Stimulated activated CD4-positive, alpha-beta T cell treated with anti-CD3 and anti-CD28 coated beads, Interleukin-12 subunit alpha, Interleukin-12 subunit beta, amount 100 ng/mL, for 48 hours (primary cell): ENCODE measurements around the gene DENND2A.
"Not testable (repeated sequence)": the region's sequence is repeated elsewhere in the genome, so short reads cannot be mapped to it uniquely, and the experiment has no call there.

Experiments used
- DNase-seq, 3 donors: peaks; one replicate each; pipeline ENCODE4 v3.0.0-alpha.2; 2020; ENCODE audit warnings: low read depth in 2 of 3, low spot score in 1 of 3

DENND2A gene

GRCh38 chr7:140673063-140673773, 32.6 kb upstream of the DENND2A start:
- peak; percentile 15 to 46 (median 27) for DNase-seq

- DNase-seq, result peak; percentile 35 to 55 (median 45)
These were observed 31.9 kb upstream of the DENND2A start, which contains the start of gene ADCK2 for GRCh38 chr7:140672382-140673062. ADCK2 (plus strand) TSS chr7:140672945; CDS start chr7:140673331, 386 bp downstream.

- no peak for DNase-seq
These were observed 31.4 kb upstream of the DENND2A start for GRCh38 chr7:140671966-140672365.

- no peak for DNase-seq
These were observed 29.8 kb upstream of the DENND2A start for GRCh38 chr7:140670343-140670935.

- not testable (repeated sequence) for DNase-seq
These were observed 29.2 kb upstream of the DENND2A start for GRCh38 chr7:140669862-140670261.

- no peak for DNase-seq
These were observed 28.7 kb upstream of the DENND2A start for GRCh38 chr7:140669352-140669751.

- no peak for DNase-seq
These were observed 28.0 kb upstream of the DENND2A start for GRCh38 chr7:140668641-140669040.

GRCh38 chr7:140667476-140667875, 26.9 kb upstream of the DENND2A start:
- no peak for DNase-seq

- DNase-seq, result not testable (repeated sequence)
These were observed 22.3 kb upstream of the DENND2A start for GRCh38 chr7:140662938-140663337.

GRCh38 chr7:140661124-140661523, 20.5 kb upstream of the DENND2A start:
- no peak for DNase-seq

- no peak for DNase-seq
These were observed 19.2 kb upstream of the DENND2A start for GRCh38 chr7:140659856-140660255.

- DNase-seq, result no peak
These were observed 17.3 kb upstream of the DENND2A start for GRCh38 chr7:140657891-140658290.

- peak in 2 of 3 donors; percentile 25 to 31 for DNase-seq
These were observed 16.2 kb upstream of the DENND2A start for GRCh38 chr7:140656548-140657515.

GRCh38 chr7:140655511-140656408, 15.1 kb upstream of the DENND2A start:
- no peak for DNase-seq

- no peak for DNase-seq
These were observed 14.0 kb upstream of the DENND2A start for GRCh38 chr7:140654661-140655060.

GRCh38 chr7:140654109-140654387, 13.4 kb upstream of the DENND2A start:
- DNase-seq, result no peak

GRCh38 chr7:140653319-140654108, 12.9 kb upstream of the DENND2A start:
- DNase-seq, result no peak

- DNase-seq, result no peak
These were observed 9.8 kb upstream of the DENND2A start for GRCh38 chr7:140650367-140650766.

- no peak for DNase-seq
These were observed 9.1 kb upstream of the DENND2A start for GRCh38 chr7:140649556-140650205.
